ENCODE results near the gene ARMC8.

The ARMC8 gene

GRCh38 chr3:138245026-138245425 lies 57.9 kb downstream of the ARMC8 start:
- DNase-seq (ENCODE audit: low read depth): no peak
- TF ChIP-seq CTCF (IDR thresholded peaks at IDR 0.05; ENCODE audit: low read depth, low read length, missing control alignments): no peak
- in situ Hi-C loops (cut with HindIII; ENCODE audit: low sequenced_read_pairs): no loop called here
- H3K4me3 ChIP-seq (ENCODE audit: low read depth, low read length): no peak overlapping the region

GRCh38 chr3:138249636-138250035 lies 62.5 kb downstream of the ARMC8 start:
- DNase-seq (ENCODE audit: low read depth): no peak
- no peak overlapping the region for H3K4me3 ChIP-seq (ENCODE audit: low read depth, low read length)
- no peak for TF ChIP-seq CTCF (IDR thresholded peaks at IDR 0.05; ENCODE audit: low read depth, low read length, missing control alignments)
- in situ Hi-C loops (cut with HindIII; ENCODE audit: low sequenced_read_pairs): no loop called here

- in situ Hi-C loops (cut with HindIII; ENCODE audit: low sequenced_read_pairs): no loop called here
- H3K4me3 ChIP-seq (ENCODE audit: low read depth, low read length): no peak overlapping the region
- no peak for TF ChIP-seq CTCF (IDR thresholded peaks at IDR 0.05; ENCODE audit: low read depth, low read length, missing control alignments)
- no peak for DNase-seq (ENCODE audit: low read depth)
Measured at GRCh38 chr3:138253609-138254008, 66.5 kb downstream of the ARMC8 start.

GRCh38 chr3:138254216-138254615 lies 67.1 kb downstream of the ARMC8 start:
- no peak for TF ChIP-seq CTCF (IDR thresholded peaks at IDR 0.05; ENCODE audit: low read depth, low read length, missing control alignments)
- H3K4me3 ChIP-seq (ENCODE audit: low read depth, low read length): no peak overlapping the region
- DNase-seq (ENCODE audit: low read depth): no peak
- in situ Hi-C loops (cut with HindIII; ENCODE audit: low sequenced_read_pairs): no loop called here

GRCh38 chr3:138256022-138256421 lies 68.9 kb downstream of the ARMC8 start:
- in situ Hi-C loops (cut with HindIII; ENCODE audit: low sequenced_read_pairs): no loop called here
- TF ChIP-seq CTCF (IDR thresholded peaks at IDR 0.05; ENCODE audit: low read depth, low read length, missing control alignments): no peak
- no peak for DNase-seq (ENCODE audit: low read depth)
- no peak overlapping the region for H3K4me3 ChIP-seq (ENCODE audit: low read depth, low read length)

- in situ Hi-C loops (cut with HindIII; ENCODE audit: low sequenced_read_pairs): no loop called here
- DNase-seq (ENCODE audit: low read depth): no peak
- no peak overlapping the region for H3K4me3 ChIP-seq (ENCODE audit: low read depth, low read length)
- no peak for TF ChIP-seq CTCF (IDR thresholded peaks at IDR 0.05; ENCODE audit: low read depth, low read length, missing control alignments)
Measured at GRCh38 chr3:138257986-138258385, 70.9 kb downstream of the ARMC8 start.

- no peak for DNase-seq (ENCODE audit: low read depth)
- in situ Hi-C loops (cut with HindIII; ENCODE audit: low sequenced_read_pairs): no loop called here
- no peak for TF ChIP-seq CTCF (IDR thresholded peaks at IDR 0.05; ENCODE audit: low read depth, low read length, missing control alignments)
Measured at GRCh38 chr3:138259126-138259525, 72.0 kb downstream of the ARMC8 start.

More at GRCh38 chr3:138259126-138259525, 72.0 kb downstream of the ARMC8 start:
- H3K4me3 ChIP-seq (ENCODE audit: low read depth, low read length): no peak overlapping the region

All from astrocyte of the cerebellum (primary cell).